PC-3 (cell line): Measurements from ENCODE around the gene KDELR3. TPM values are rescaled to one million over a fixed set of nuclear protein-coding genes. Genes with fewer than 3 reads are reported as not detected.

ENCODE experiments used
- ATAC-seq: fragments of 200-7000 bp; cut with Tn5 transposase; 2 replicates; pipeline ENCODE4 v1.9.1; 2020; ENCODE audit warnings: mild to moderate bottlenecking, moderate library complexity
- BruUV-seq: library from RNA; stranded (reverse); fragments of 400-500 nt; replicated peaks from 2 replicates; lab custom pipeline; 2021; lab: Mats Ljungman, UMichigan
- CTCF ChIA-PET: fragments of 300-600 bp; sonication (Branson Sonifier 250); formaldehyde crosslinking; loops from one replicate; lab custom pipeline; 2022; ENCODE audit warnings: antibody characterized with exemption; lab: Charles Lee
- POLR2A ChIA-PET: fragments of 300-600 bp; sonication (Branson Sonifier 250); formaldehyde crosslinking; loops from one replicate; lab custom pipeline; 2022; ENCODE audit warnings: antibody characterized with exemption; ENCODE audit not compliant: unreplicated experiment; lab: Charles Lee
- DNase-seq: peaks from one replicate; pipeline ENCODE4 v3.0.0-alpha.2; 2015
- H2AFZ ChIP-seq: fragments of 300-600 bp; sonication (generic); 2 replicates; pipeline ENCODE4 v1.6.0; 2016; ENCODE audit warnings: antibody characterized with exemption, low read length
- H3F3A ChIP-seq: fragments of 300-600 bp; sonication (generic); one replicate; pipeline ENCODE4 v1.6.0; 2017; ENCODE audit warnings: antibody characterized with exemption, low read length, control low read depth, mild to moderate bottlenecking; ENCODE audit not compliant: unreplicated experiment
- H3K27ac ChIP-seq: fragments of 300-600 bp; sonication (generic); 2 replicates; pipeline ENCODE4 v1.5.1; 2016; ENCODE audit warnings: mild to moderate bottlenecking, low read length
- H3K27me3 ChIP-seq: fragments of 300-600 bp; sonication (generic); 2 replicates; pipeline ENCODE4 v1.6.1; 2016; ENCODE audit warnings: low read length, mixed read lengths
- H3K36me3 ChIP-seq: fragments of 300-600 bp; sonication (generic); 2 replicates; pipeline ENCODE4 v1.6.1; 2016; ENCODE audit warnings: low read depth, mixed run types, low read length, mixed read lengths
- H3K4me1 ChIP-seq: fragments of 300-600 bp; sonication (generic); 2 replicates; pipeline ENCODE4 v1.5.1; 2016; ENCODE audit warnings: low read length; ENCODE audit not compliant: insufficient read depth
- H3K4me2 ChIP-seq: fragments of 300-600 bp; sonication (generic); 2 replicates; pipeline ENCODE4 v1.6.0; 2016; ENCODE audit warnings: low read length
- H3K4me3 ChIP-seq: fragments of 300-600 bp; sonication (generic); 2 replicates; pipeline ENCODE4 v1.5.1; 2016; ENCODE audit warnings: mild to moderate bottlenecking, low read length, mixed read lengths
- H3K79me2 ChIP-seq: fragments of 300-600 bp; sonication (generic); 2 replicates; pipeline ENCODE4 v1.6.1; 2017; ENCODE audit warnings: low read length, mixed read lengths
- H3K9ac ChIP-seq: fragments of 300-600 bp; sonication (generic); 2 replicates; pipeline ENCODE4 v1.6.0; 2016; ENCODE audit warnings: mild to moderate bottlenecking, low read length
- H3K9me2 ChIP-seq: fragments of 300-600 bp; sonication (generic); replicated peaks from 2 replicates; pipeline ENCODE4 v1.6.1; 2016; ENCODE audit warnings: mixed run types, low read length, mixed read lengths
- H3K9me3 ChIP-seq: fragments of 300-600 bp; sonication (generic); 2 replicates; pipeline ENCODE4 v1.6.1; 2016; ENCODE audit warnings: low read length, mixed read lengths
- H4K20me1 ChIP-seq: fragments of 300-600 bp; sonication (generic); 2 replicates; pipeline ENCODE4 v1.6.1; 2016; ENCODE audit warnings: low read length, mixed read lengths
- EZH2 ChIP-seq: fragments of 300-600 bp; sonication (generic); IDR thresholded peaks from one replicate; pipeline ENCODE4 v1.6.1; 2017; ENCODE audit warnings: antibody characterized with exemption, mild to moderate bottlenecking, low read length; ENCODE audit not compliant: unreplicated experiment
- EZH2phosphoT487 ChIP-seq: fragments of 300-600 bp; sonication (generic); IDR thresholded peaks from 2 replicates; pipeline ENCODE4 v1.6.1; 2018; ENCODE audit warnings: mild to moderate bottlenecking, antibody characterized with exemption, low read length, borderline replicate concordance
- intact Hi-C: fragments of 100-400 bp; cut with micrococcal nuclease; formaldehyde crosslinking; loops from 2 replicates; pipeline ENCODE4 v1.9.0; 2023
- total RNA-seq: library from RNA; depleted of rRNA; stranded (reverse); fragments of >200 nt; gene quantifications from 2 replicates; pipeline ENCODE4 v1.2.3, GENCODE V29; 2014
- TF ChIP-seq, protein P1 (sequence below): fragments of 300-600 bp; sonication (generic); conservative IDR thresholded peaks from 2 replicates; pipeline ENCODE4 v1.5.1; 2017; ENCODE audit warnings: antibody characterized with exemption, low read depth, mild to moderate bottlenecking, low read length

Gene KDELR3
- total RNA-seq, 1 experiment from 2014 or later = 17.7 TPM

DNA sequence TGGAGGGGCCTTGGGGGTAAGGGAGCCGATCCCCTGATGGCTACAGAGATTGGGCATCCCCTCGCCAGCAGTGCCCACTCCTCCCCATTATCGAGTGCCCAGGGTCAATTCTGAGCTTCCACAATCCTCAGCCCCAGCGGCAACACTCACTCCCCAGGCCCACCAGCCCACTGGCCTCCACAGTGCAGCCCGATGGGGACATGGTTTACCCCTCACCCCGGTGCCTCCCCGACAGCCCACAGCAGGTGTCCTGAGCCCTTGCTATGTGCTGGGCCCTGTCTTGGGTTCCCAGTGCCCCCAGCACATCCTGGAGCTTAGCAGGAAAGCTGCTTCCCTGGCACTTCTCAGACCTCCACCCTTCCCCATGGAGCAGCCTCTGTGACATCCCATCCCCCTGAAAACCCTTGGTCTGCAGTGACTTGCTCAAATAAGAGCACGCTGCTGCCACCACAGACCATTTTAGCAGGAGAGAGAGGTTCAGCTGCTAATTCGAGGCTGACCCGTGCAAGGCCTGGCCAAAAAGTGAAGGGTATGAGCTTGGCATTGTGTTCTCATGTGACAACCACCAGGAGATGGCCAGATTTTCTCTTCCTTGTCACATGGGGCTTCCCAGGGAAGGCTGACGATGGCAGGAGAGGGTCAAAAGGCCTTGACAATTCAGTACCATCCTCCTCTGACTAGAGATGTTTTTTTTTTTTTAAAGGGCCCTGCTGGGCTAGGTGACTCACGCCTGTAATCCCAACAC lies 36.5 kb upstream of the KDELR3 start:
- H3K27me3 ChIP-seq = no peaks in the 10 kb centered on the region
- H3K9me2 ChIP-seq = no peaks in the 10 kb centered on the region
- no peaks in the 10 kb centered on the region for H3K9me3 ChIP-seq
- DNase-seq = no peak
- H3K4me2 ChIP-seq = no peak overlapping the region
- CTCF ChIA-PET = no interaction called here
- H3K4me1 ChIP-seq = no peaks in the 10 kb centered on the region
- no peak overlapping the region for H3K9ac ChIP-seq
- H4K20me1 ChIP-seq = no peaks in the 10 kb centered on the region
- ATAC-seq = no peak
- POLR2A ChIA-PET = no interaction called here
- no peaks in the 10 kb centered on the region for H3K36me3 ChIP-seq
- no TSS peak for BruUV-seq
- H3K27ac ChIP-seq = no peak overlapping the region
- H3K4me3 ChIP-seq = no peak overlapping the region
- intact Hi-C loops = no loop called here
- TF ChIP-seq, protein P1, sequence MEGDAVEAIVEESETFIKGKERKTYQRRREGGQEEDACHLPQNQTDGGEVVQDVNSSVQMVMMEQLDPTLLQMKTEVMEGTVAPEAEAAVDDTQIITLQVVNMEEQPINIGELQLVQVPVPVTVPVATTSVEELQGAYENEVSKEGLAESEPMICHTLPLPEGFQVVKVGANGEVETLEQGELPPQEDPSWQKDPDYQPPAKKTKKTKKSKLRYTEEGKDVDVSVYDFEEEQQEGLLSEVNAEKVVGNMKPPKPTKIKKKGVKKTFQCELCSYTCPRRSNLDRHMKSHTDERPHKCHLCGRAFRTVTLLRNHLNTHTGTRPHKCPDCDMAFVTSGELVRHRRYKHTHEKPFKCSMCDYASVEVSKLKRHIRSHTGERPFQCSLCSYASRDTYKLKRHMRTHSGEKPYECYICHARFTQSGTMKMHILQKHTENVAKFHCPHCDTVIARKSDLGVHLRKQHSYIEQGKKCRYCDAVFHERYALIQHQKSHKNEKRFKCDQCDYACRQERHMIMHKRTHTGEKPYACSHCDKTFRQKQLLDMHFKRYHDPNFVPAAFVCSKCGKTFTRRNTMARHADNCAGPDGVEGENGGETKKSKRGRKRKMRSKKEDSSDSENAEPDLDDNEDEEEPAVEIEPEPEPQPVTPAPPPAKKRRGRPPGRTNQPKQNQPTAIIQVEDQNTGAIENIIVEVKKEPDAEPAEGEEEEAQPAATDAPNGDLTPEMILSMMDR = no peak
- TF ChIP-seq EZH2phosphoT487 (no peak), EZH2 (no peak)
- no peaks in the 10 kb centered on the region for H3K79me2 ChIP-seq
- H2AFZ ChIP-seq = no peak overlapping the region
- H3F3A ChIP-seq = no peaks in the 10 kb centered on the region

DNA sequence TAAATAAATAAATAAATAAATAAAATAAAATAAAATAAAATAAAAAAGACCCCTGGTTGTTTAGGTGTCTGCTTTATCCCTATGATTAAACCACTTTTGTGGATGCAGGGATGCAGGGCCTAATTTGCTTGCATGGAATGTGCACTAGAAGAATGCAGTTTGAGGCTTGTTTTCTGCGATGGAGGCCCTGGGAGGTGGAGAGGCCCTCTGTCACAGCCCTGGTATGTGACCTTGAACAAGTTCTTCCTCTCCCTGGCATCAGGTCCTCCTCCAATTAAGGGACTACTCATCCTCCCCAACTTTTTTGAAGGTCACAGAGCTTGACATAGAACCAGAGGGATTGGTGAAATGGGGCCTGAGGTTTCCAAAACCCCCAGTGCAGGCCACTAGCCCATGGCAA lies 35.6 kb upstream of the KDELR3 start:
- no peak for ATAC-seq
- ChIA-PET CTCF (no interaction called here), POLR2A (no interaction called here)
- no peaks in the 10 kb centered on the region for H3K9me3 ChIP-seq
- TF ChIP-seq, protein P1 = no peak
- TF ChIP-seq EZH2phosphoT487 = no peak
- TF ChIP-seq EZH2 = no peak
- H3K4me2 ChIP-seq = no peak overlapping the region
- no peak overlapping the region for H3K27ac ChIP-seq
- intact Hi-C loops = no loop called here
- no peaks in the 10 kb centered on the region for H3K27me3 ChIP-seq
- H3K79me2 ChIP-seq = no peaks in the 10 kb centered on the region
- H3K9me2 ChIP-seq = no peaks in the 10 kb centered on the region
- no peaks in the 10 kb centered on the region for H3K4me1 ChIP-seq
- no peaks in the 10 kb centered on the region for H3K36me3 ChIP-seq
- no TSS peak for BruUV-seq
- H3K4me3 ChIP-seq = no peak overlapping the region
- no peaks in the 10 kb centered on the region for H4K20me1 ChIP-seq
- no peak overlapping the region for H3K9ac ChIP-seq
- no peaks in the 10 kb centered on the region for H3F3A ChIP-seq
- H2AFZ ChIP-seq = no peak overlapping the region
- DNase-seq = no peak

GRCh38 chr22:38433871-38434270 lies 34.0 kb upstream of the KDELR3 start:
- no peak for DNase-seq
- H3K36me3 ChIP-seq = no peaks in the 10 kb centered on the region
- intact Hi-C loops = no loop called here
- H3K9ac ChIP-seq = no peak overlapping the region
- H4K20me1 ChIP-seq = no peaks in the 10 kb centered on the region
- no peaks in the 10 kb centered on the region for H3K4me1 ChIP-seq
- H3K4me2 ChIP-seq = no peak overlapping the region
- no peak for ATAC-seq
- no peak overlapping the region for H3K27ac ChIP-seq
- ChIA-PET CTCF (no interaction called here), POLR2A (no interaction called here)
- BruUV-seq = no TSS peak
- no peaks in the 10 kb centered on the region for H3K9me2 ChIP-seq
- H3K27me3 ChIP-seq = no peaks in the 10 kb centered on the region
- TF ChIP-seq, protein P1 = no peak
- TF ChIP-seq EZH2phosphoT487 (no peak), EZH2 (no peak)
- no peak overlapping the region for H2AFZ ChIP-seq
- no peaks in the 10 kb centered on the region for H3F3A ChIP-seq
- no peak overlapping the region for H3K4me3 ChIP-seq
- H3K79me2 ChIP-seq = no peaks in the 10 kb centered on the region
- H3K9me3 ChIP-seq = no peaks in the 10 kb centered on the region
